ENCODE data around the gene SCN1A. TPM values are rescaled to one million over a fixed set of nuclear protein-coding genes. Genes with fewer than 3 reads are reported as not detected.

Gene SCN1A
- total and polyA plus RNA-seq, 2 of the 8 experiments (the other 6 are each of a cell fraction or from before 2014, with no cell fraction given): 0.18 to 1.9 TPM

DNA sequence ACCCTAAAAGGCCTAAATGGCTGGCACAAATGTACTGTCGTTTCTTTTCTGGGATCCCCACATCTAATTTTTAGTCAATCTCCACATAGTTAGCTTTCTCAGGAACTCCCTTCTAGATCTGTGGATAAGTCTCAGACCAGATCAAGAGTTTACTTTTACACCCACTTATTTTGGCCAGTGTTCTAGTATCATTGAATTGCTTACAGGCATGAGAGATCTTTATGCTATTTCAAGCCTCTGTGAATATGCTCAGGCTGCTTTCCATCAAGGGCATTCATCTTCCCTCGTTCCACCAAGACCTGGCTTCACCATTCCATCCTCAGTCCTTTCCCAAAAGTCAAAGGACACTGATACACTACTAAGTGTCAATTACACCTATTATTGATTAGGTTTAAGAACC, 27.8 kb upstream of the SCN1A start:
- FAIRE-seq (no peak), DNase-seq (ENCODE audit: low read depth in 1 of 2, low spot score in 2 of 2) (no peak)
- Histone ChIP-seq H2BK5ac (ENCODE audit: low read depth, low read length) (no peak overlapping the region), H3K27ac (ENCODE audit: low read depth, low read length) (no peak overlapping the region), H2AK5ac (ENCODE audit: low read depth, low read length) (no peak overlapping the region), H4K91ac (replicated peaks; ENCODE audit: insufficient read length, low read length) (no peak overlapping the region), H2BK120ac (replicated peaks; ENCODE audit: low read depth, low read length) (no peak overlapping the region), H3K9ac (replicated peaks in 1 of 4; ENCODE audit: extremely low read depth in 1 of 4, low read depth in 3 of 4, low read length in 3 of 4) (no peak overlapping the region), H3K4ac (replicated peaks; ENCODE audit: insufficient read length, low read depth, low read length) (no peak overlapping the region), H2BK15ac (ENCODE audit: low read length) (no peak overlapping the region), H3K14ac (ENCODE audit: insufficient read length) (no peak overlapping the region), H3K4me1 (replicated peaks in 1 of 4; ENCODE audit: control insufficient read depth in 3 of 4, insufficient read depth in 4 of 4, low read length in 3 of 4) (no peaks in the 10 kb centered on the region), H3K18ac (ENCODE audit: extremely low read depth, low read length) (no peak overlapping the region), H4K8ac (ENCODE audit: extremely low read depth, insufficient read depth, low read length) (no peak overlapping the region), H3K4me2 (ENCODE audit: insufficient read depth in 1 of 2, low read depth in 2 of 2, low read length in 2 of 2) (no peak overlapping the region), H3K36me3 (ENCODE audit: control insufficient read depth in 2 of 4, insufficient read depth in 4 of 4, low read length in 3 of 4) (no peaks in the 10 kb centered on the region), H3K79me1 (ENCODE audit: low read depth, low read length) (no peaks in the 10 kb centered on the region), H2AFZ (ENCODE audit: low read length) (no peak overlapping the region), H3K23me2 (ENCODE audit: low read depth, low read length) (no peaks in the 10 kb centered on the region), H2BK20ac (ENCODE audit: low read length) (no peak overlapping the region), H2BK12ac (ENCODE audit: low read depth, low read length) (no peak overlapping the region), H3K4me3 (ENCODE audit: extremely low read depth in 1 of 4, insufficient read depth in 2 of 4, low read depth in 3 of 4, low read length in 4 of 4) (no peak overlapping the region), H3K23ac (ENCODE audit: insufficient read length) (no peak overlapping the region), H3K27me3 (replicated peaks in 1 of 4; ENCODE audit: control insufficient read depth in 3 of 4, extremely low read depth in 1 of 4, insufficient read depth in 3 of 4, low read length in 3 of 4) (no peaks in the 10 kb centered on the region), H3K9me3 (ENCODE audit: insufficient read depth in 2 of 2, low read depth in 1 of 2, low read length in 1 of 2) (no peaks in the 10 kb centered on the region), H4K20me1 (replicated peaks in 1 of 2; ENCODE audit: control insufficient read depth in 1 of 2, insufficient read depth in 2 of 2, low read length in 2 of 2) (no peaks in the 10 kb centered on the region), H3K79me2 (ENCODE audit: control insufficient read depth in 1 of 2, insufficient read depth in 2 of 2, low read length in 2 of 2) (no peaks in the 10 kb centered on the region), H3K56ac (replicated peaks; ENCODE audit: insufficient read length, low read depth, low read length) (no peak overlapping the region), H4K5ac (ENCODE audit: insufficient read length, low read depth, low read length) (no peak overlapping the region)
- ChIA-PET CTCF (ENCODE audit: partially characterized antibody) (interaction anchor here (1.3 to 1.4 kb wide), 2 partner anchors 26 to 29 kb away, joined by 3 to 4 read pairs; no protein-coding TSS in a partner anchor), POLR2A (ENCODE audit: partially characterized antibody) (no interaction called here)
- TF ChIP-seq TAF7 (optimal IDR thresholded peaks at IDR 0.05; ENCODE audit: borderline replicate concordance, low read depth, low read length) (no peak), HDAC6 (IDR thresholded peaks at IDR 0.05; ENCODE audit: low read depth, low read length) (no peak), SP1 (IDR thresholded peaks at IDR 0.05; ENCODE audit: low read depth, low read length) (no peak), RXRA (IDR thresholded peaks at IDR 0.05; ENCODE audit: insufficient read depth, low read depth, low read length) (no peak), JUN (IDR thresholded peaks at IDR 0.05; ENCODE audit: low read depth, low read length) (no peak), CBX8 (IDR thresholded peaks at IDR 0.05; ENCODE audit: borderline replicate concordance, low read depth, low read length) (no peak), CTBP2 (IDR thresholded peaks at IDR 0.05; ENCODE audit: borderline replicate concordance, insufficient read depth, insufficient read length, low read length) (no peak)
- TF ChIP-seq, protein P1, sequence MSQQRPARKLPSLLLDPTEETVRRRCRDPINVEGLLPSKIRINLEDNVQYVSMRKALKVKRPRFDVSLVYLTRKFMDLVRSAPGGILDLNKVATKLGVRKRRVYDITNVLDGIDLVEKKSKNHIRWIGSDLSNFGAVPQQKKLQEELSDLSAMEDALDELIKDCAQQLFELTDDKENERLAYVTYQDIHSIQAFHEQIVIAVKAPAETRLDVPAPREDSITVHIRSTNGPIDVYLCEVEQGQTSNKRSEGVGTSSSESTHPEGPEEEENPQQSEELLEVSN (IDR thresholded peaks at IDR 0.05): no peak
- TF ChIP-seq, protein P2, sequence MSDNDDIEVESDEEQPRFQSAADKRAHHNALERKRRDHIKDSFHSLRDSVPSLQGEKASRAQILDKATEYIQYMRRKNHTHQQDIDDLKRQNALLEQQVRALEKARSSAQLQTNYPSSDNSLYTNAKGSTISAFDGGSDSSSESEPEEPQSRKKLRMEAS (IDR thresholded peaks at IDR 0.05): no peak
- WGBS, 2 experiments (ENCODE audit: extremely low coverage in 1 of 2, insufficient coverage in 1 of 2, insufficient read length in 1 of 2, insufficient replicate concordance in 2 of 2, low coverage in 1 of 2, low lambda C conversion rate in 2 of 2, missing lambda C conversion rate in 1 of 2): 89% methylated on average over 2 of the region's 2 CpGs; no CpG with 5 or more reads in 1 of the 2 experiments
